HG03064 (cell line): ENCODE measurements around the gene ARID5B.

ENCODE experiments used
- ATAC-seq: cut with Tn5 transposase; IDR thresholded peaks from one replicate; pipeline ENCODE4 v1.9.1; 2021; ENCODE audit warnings: low read depth; ENCODE audit not compliant: unreplicated experiment

The ARID5B gene

DNA sequence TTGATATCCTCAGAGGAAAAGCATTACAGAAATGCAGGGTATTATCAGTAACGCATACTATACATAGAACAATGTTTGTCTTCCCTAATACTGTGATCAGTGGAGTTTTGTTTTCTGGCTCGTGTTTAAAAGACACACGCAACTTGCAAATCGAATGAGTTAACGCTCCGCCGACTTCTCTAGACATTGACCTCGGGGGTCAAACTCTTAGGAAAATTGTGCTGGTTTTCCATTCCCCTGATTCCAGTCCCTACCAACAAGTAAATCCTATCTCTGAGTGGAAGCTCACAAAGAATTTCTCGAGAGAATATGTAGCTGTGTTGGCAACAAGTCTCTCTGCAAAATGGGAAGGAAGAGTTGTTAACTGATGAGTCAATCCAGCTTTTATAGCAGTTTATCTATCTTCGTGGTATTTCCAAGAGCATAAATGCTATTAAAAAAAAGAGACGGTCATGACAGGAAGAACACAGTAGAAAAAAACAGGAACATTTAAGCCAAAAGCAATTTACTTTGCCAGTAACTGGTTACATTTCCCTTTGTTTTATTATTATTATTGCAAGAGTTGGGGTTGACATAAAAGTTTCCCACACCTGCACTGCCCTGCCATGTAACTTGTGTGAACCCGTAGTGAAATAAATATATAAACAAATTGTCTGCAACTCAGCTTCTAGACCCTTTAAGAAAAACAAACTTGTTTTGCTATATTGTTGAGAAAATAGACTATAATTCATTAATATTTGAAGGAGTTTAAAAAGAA is 144.4 kb downstream of the ARID5B start:
- ATAC-seq = peak; percentile 1

DNA sequence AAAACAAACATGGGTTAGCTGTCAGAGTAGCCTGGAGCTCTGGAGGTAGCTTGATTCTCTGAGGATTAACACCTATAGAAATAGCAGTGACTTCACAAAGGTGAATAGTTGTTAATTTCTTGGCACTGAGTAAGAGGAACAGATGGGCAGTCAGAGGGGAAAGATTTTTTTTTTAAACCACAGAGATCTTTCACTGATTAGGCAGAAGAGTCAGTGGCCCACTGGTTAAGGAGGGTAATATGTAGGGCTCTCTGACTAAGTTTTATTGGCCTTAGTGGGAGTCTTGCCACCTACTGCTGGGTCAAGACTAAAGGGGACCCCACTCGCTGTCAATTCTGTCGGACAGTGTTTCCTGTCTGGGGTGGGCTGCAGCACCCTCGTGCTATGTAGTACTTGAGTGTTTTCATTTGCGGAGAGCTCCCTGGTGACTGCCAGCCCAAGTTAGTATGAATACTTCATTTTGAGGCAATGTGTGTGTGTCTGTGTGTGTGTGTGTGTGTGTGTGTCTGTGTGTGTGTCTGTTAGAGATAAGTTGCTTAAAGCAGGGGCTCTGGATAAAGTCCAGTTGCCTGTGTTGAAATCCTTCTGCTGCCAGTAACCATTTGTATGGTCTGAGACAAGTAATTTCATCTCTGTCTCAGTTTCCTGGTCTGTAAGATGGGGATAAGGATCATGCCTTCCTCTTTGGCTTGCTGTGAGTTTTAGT is 145.2 kb downstream of the ARID5B start:
- ATAC-seq = peak; percentile 46

- ATAC-seq = no peak
These were observed 145.9 kb downstream of the ARID5B start for GRCh38 chr10:62047228-62047892.

DNA sequence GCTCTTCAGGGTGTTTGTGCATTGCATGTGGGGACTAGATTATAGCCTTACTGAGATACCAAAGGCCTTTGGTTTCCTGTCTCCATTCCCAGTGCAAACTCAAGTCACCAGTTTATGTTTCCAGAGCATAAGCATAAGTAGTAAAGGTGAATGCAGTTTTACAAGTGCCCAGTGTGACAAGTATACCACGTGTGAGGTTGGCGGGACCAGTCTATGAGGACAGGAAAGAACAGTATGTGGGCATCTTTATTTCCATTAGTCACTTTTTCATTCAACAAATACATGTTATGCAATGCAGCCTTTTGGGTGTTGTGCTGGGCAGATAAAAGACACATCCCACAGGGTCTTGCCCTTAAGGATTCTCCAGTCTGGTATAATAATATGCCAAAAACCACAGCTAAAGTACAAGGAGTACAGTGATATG is 146.5 kb downstream of the ARID5B start:
- ATAC-seq = no peak

GRCh38 chr10:62048470-62048869 is 147.0 kb downstream of the ARID5B start:
- no peak for ATAC-seq

DNA sequence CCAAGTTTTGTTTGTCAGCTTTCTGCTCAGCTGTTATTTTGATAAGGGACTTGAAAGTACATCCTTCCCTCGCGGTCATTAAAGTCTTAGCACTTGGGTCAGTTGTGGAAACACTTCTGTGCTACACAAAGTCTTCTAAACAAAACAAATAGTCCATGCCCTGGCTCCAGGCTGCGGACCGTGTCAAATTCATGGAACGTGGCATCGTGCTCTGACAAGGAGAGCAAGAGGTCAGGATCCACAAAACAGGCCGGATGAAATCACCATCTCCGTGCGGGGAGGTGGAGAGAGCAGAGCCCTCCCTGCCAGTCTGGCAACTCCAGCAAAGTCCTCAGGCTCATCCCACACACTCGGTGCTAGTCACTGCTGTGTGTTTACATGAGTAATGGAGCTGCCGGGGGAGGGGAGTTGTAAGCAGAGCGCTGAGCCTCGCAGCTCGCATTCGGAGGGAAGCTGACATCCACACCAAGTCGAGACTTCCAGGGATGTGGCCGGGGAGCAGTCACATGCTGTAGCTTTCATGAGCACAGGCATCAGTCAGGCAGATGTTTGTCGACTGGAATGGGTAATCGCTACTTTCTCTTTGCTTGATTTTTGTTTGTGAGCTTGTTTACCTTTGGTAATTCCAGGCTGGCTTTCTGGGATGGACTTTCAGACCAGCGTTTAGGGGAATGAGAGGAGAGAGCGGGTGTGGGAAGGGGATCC is 147.6 kb downstream of the ARID5B start:
- ATAC-seq = no peak

DNA sequence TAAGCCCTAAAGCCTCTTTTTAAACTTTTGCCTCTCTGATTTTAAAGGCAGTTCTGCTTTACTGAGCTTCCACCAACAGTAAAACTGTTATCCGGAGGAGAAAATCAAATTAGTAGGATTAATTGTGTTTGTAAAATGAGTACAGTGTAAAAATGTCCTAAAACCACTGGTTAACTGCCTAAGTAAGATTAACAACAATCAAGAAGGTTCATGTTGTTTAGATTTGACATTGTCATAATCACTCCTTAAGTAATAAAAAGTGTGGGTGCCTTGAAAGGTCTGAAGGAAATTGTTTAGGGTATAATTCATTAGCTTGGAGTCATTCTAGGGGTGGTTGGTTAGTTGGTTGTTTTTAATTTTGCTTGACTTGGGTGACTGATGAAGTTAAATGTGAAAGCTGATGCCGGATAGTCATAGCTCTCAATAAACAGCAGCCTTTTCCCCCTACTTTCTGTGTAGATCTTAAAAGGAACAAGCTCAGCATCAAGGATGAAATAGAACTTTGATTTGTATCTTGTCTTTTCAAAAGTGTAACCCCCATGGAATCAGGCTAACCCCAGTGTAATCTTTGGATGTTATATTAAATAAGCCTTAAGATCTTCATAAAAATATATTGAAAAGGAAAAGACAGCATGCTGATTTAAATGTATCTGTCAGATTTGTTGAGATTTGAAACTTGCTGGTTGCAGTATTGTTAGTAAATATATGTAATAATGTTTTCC is 148.3 kb downstream of the ARID5B start:
- no peak for ATAC-seq

GRCh38 chr10:62050346-62050892 is 148.9 kb downstream of the ARID5B start:
- no peak for ATAC-seq

GRCh38 chr10:62050893-62051433 is 149.5 kb downstream of the ARID5B start:
- no peak for ATAC-seq

GRCh38 chr10:62052276-62052675 is 150.8 kb downstream of the ARID5B start:
- ATAC-seq = no peak

DNA sequence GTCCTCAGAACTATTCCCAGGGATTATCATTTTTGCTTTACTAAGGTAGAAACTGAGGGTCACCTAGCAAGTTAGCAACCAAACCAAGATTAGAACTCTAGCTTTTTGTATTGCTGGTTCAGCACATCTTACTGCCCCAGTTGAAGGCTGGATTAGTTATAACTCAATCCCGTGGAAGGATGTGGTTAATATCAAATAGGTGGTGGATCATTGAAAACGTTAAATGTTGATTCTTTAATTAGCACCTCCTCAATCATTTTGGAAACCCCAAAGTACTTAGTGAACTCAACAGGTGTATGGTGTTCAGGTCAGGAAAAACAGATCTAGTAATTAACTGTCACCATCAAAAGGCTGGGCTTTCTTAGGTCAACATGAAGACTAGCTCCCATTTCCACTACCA is 152.4 kb downstream of the ARID5B start:
- no peak for ATAC-seq

DNA sequence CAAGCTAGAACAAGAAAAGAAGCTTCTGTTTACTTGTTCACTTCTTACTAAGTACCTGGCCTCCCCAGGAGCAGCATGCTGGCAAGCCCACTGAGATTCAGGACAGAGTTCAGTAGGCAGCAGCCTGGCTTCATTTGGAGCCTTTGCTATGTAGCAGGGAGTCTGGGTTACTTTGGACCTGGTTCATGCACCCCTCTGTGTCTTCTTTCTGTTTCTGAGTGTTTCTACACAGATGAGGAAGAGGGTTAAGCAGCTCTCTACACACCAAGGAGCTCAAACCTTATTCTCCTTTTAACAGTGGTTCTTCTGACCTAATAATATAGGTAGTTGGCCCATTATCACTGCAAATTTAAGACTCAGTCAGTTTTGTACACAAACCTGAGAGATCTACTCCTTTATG is 152.9 kb downstream of the ARID5B start:
- ATAC-seq = no peak

GRCh38 chr10:62054830-62055229 is 153.3 kb downstream of the ARID5B start:
- ATAC-seq = no peak

- no peak for ATAC-seq
These were observed 154.7 kb downstream of the ARID5B start for GRCh38 chr10:62056219-62056618.

DNA sequence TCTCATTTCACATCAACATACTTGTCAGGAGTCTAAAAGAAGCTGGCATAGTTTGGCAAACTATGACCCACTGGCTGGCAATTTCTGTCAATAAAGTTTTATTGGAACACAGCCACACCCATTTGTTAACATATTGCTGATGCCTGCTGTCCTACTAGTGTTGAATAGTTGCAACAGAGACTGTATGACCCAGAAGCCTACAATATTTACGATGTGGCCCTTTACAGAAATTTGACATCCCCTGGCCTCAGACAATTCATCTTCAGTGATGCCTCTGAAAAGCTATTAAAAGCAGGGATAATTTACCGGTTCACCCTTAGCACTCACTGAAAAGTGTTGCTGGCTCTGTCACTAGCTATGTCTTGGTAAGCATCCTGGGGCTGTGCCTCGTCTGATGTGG is 155.2 kb downstream of the ARID5B start:
- ATAC-seq = no peak

DNA sequence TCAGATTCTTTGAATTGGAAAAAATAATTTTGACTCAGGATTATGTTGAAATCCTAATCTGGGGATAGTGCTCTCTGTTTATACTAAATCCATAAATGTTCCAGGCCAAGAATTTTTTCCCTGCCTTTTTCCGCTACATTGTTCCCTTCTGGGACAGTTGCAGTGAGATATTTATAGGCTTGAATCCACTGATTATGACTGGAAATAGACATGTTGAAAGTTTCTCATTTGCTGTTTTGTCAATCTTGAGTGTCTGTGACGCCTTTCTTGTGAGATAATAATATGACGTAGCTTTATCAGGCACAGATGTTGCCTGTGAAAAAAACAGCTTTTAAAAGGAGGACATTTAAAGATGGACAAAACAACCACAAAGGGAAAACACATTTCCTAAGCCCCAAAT is 155.9 kb downstream of the ARID5B start:
- no peak for ATAC-seq

- no peak for ATAC-seq
These were observed 156.4 kb downstream of the ARID5B start for GRCh38 chr10:62057850-62058249.

DNA sequence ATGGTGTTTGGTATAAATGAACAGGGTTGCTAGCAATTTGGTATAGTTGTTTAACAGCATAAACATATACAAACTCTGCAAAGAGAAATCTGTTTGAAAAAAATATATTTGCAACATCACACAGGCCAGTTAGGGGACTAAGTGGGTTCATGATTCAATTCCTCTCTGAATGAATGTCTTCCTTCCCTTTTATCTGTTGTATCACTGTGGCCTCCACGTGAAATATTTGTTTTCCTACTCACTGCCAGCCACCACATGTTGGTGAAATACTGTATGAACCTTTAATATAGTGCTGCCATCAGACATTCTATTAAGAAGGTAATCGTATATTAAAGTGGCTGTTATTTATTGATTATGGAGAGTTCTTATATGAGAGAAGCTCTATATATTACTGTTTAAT is 157.0 kb downstream of the ARID5B start:
- ATAC-seq = no peak

DNA sequence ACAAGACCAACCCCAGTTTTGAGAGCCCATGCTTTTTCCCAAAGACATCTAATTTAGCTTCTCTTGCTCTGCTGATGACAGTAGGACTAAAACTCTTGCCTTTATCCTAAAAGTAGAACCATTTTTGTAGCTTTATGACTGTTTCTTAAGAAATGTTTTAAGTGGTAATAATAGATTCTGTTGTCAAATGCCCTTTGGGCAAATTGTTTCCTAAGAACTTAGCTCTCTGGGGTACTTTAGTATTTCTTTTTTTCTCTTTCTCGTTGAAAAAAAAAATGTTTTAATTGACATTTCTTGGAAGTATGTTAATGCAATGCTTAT is 157.4 kb downstream of the ARID5B start:
- ATAC-seq = no peak
